ENCODE results near the gene AMN.

Gene AMN

GRCh38 chr14:102957222-102957621 is 34.8 kb downstream of the AMN start:
- TF ChIP-seq GATA1 (IDR thresholded peaks at IDR 0.05; ENCODE audit: low read depth, low read length) (no peak), POLR2A (IDR thresholded peaks at IDR 0.05; ENCODE audit: low read length) (no peak)
- no peak for DNase-seq

DNA sequence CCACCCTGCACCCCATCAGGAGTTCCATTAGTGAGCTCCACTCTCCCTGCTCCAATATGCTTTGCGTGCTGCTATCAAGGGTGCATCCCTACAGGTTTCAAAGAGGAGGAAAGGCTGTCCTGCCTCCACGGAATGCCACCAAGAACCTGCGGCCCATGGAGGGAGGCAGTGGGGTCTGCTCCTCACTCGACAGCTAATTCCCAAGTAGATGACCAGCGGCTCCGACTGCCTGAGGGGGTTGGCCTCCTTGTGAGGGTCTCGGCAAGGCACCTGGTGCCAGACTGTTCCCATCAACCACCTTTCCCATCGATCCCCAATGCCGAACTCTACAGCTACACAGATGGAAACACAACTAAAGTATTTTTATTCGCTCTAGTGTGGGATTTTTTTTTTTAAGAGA is 36.0 kb downstream of the AMN start:
- TF ChIP-seq POLR2A (IDR thresholded peaks at IDR 0.05; ENCODE audit: low read length) = no peak
- TF ChIP-seq GATA1 (IDR thresholded peaks at IDR 0.05; ENCODE audit: low read depth, low read length) = no peak
- no peak for DNase-seq

DNA sequence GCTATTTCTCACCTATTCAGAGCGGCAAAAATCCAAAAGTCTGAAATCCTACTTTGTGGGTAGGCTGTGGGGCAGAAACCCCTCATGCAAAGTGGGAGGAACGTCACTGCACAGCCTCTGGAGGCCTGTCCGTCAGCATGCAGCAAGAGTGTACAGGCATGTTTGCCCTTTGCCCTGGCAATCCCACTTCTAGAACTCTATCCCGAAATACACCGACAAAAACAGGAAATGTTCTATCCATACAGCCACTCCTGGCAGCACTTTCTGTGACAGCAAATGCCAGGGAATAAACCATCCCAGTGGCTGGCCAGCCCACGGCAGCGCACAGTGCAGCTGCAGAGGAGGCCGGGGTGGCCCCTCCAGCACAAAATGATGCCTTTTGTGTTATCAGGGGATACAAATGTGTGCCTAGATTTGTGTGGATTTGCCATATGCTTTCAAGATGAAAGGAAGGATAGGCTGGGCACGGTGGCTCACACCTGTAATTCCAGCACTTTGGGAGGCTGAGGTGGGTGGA is 39.7 kb downstream of the AMN start:
- DNase-seq = no peak
- no peak for TF ChIP-seq POLR2A (IDR thresholded peaks at IDR 0.05; ENCODE audit: low read length)

GRCh38 chr14:102964152-102964730 is 41.8 kb downstream of the AMN start:
- TF ChIP-seq POLR2A (IDR thresholded peaks at IDR 0.05; ENCODE audit: low read length) (no peak), GATA1 (IDR thresholded peaks at IDR 0.05; ENCODE audit: low read depth, low read length) (no peak)
- no peak for DNase-seq

DNA sequence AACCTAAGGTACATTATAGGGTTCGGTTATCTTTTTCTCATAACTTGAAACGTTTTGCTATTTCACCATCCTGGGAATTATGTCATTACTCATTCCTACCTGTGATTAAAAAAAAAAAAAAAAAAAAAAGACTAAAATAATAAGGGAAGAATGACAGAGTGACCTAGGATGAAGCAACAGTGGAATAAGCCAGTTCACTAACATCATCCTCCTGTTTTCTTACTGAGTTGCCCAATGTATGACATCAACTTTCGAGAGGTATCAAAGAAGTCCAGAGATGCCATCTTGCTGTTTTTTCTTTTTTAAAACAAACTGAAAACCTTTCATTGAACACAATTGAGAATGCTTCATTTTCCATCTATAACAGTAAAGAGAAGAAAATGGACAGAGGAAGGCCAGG is 42.8 kb downstream of the AMN start:
- DNase-seq = no peak
- TF ChIP-seq GATA1 (IDR thresholded peaks at IDR 0.05; ENCODE audit: low read depth, low read length) (no peak), POLR2A (IDR thresholded peaks at IDR 0.05; ENCODE audit: low read length) (no peak)

- no peak for DNase-seq
- TF ChIP-seq POLR2A (IDR thresholded peaks at IDR 0.05; ENCODE audit: low read length) = no peak
- TF ChIP-seq GATA1 (IDR thresholded peaks at IDR 0.05; ENCODE audit: low read depth, low read length) = no peak
These were observed 43.6 kb downstream of the AMN start for GRCh38 chr14:102965971-102966655.

DNA sequence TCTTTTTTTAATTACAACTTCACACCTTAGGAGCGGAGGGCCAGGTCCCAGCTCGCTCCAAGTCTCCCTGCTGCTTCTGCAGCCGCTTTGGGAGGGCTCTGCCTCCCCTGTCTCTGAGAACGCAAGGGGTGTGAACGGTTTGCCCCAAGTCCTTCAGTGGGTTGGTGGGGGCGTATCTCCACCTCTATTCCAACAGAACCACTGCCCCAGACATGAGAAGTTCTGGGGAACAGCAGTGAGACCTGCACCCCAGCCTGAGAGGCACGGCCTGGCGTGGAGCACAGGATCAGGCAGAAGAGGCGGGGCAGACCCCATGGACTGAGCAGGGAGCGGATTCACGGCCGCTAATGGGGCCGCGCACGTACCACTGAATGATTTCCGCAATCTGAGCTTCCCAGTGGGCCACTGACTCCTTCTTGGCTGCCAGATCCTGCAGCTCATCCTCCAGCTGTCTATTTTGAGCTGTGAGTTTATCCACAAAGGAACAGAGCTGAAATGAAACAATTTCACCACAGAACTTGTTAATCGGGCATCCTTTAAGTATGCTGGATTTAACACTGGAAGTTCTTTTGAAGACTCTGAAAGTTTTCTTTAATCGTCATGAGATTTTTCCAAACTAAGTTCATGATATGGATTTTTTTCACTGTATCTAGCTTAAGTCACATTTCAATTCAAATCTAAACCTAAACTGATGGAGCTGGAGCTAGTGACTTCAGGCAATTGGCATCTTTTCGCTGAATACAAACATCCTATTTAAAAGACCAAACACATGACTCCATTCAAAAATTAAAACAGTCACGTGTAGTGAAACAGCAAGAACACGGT is 44.4 kb downstream of the AMN start:
- no peak for DNase-seq
- TF ChIP-seq GATA1 (IDR thresholded peaks at IDR 0.05; ENCODE audit: low read depth, low read length) (no peak), POLR2A (IDR thresholded peaks at IDR 0.05; ENCODE audit: low read length) (no peak)

DNA sequence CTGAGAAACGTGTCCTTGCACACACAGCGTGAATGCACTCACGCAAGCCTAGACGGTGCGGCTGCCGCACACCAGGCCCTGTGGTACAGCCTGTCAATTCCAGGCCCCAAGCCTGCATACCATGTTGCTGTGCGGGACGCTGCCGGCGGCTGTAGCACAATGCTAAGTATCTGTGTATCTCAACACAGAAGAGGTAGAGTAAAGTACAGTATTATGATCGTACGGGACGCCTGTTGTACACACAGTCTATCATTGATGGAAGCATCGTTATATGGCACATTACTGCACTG is 45.0 kb downstream of the AMN start:
- TF ChIP-seq GATA1 (IDR thresholded peaks at IDR 0.05; ENCODE audit: low read depth, low read length) (no peak), POLR2A (IDR thresholded peaks at IDR 0.05; ENCODE audit: low read length) (no peak)
- DNase-seq = no peak

GRCh38 chr14:102968306-102968705 is 45.8 kb downstream of the AMN start:
- DNase-seq = no peak
- TF ChIP-seq GATA1 (IDR thresholded peaks at IDR 0.05; ENCODE audit: low read depth, low read length) = no peak
- no peak for TF ChIP-seq POLR2A (IDR thresholded peaks at IDR 0.05; ENCODE audit: low read length)

DNA sequence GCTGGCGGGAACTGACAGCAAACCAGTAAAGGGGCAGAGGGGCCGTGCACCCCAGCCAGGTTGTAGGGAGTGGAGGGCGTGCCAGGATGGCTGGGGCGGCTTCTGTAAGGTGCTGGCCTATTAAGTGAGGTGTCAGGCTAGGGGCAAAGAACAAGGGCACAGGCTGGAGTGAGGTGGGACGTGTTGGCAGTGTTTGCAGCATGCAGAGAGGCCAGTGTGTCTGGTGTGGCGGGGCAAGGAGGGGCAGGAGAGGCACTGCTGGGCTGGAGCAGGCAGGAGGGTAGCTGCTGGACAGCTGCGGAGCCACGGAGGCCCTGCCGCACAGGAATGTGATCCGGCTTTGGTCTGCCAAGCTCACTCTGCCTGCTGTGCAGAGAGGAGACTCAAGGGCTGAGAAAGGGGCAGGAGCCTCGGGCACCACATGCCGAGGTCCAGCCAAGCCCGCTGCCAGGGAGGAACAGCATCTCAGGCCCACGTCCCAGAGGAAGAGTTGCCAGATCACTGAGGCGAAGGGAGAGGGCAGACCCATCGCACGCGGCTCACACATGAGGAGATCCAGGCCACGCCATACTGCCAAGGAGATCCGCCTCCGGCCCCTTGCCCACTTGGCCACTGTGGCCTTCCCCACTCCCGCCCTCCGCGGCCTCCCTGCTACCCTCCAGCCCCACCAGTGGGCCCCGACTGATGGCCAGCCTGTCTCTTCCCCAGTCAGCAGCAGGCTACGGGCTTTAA is 46.8 kb downstream of the AMN start:
- no peak for DNase-seq
- TF ChIP-seq GATA1 (IDR thresholded peaks at IDR 0.05; ENCODE audit: low read depth, low read length) (no peak), POLR2A (IDR thresholded peaks at IDR 0.05; ENCODE audit: low read length) (no peak)

- no peak for TF ChIP-seq POLR2A (IDR thresholded peaks at IDR 0.05; ENCODE audit: low read length)
- TF ChIP-seq GATA1 (IDR thresholded peaks at IDR 0.05; ENCODE audit: low read depth, low read length) = no peak
- DNase-seq = no peak
These were observed 47.4 kb downstream of the AMN start for GRCh38 chr14:102969901-102970300.

- DNase-seq = no peak
- TF ChIP-seq GATA1 (IDR thresholded peaks at IDR 0.05; ENCODE audit: low read depth, low read length) = no peak
- no peak for TF ChIP-seq POLR2A (IDR thresholded peaks at IDR 0.05; ENCODE audit: low read length)
These were observed 48.0 kb downstream of the AMN start for GRCh38 chr14:102970496-102970895.

DNA sequence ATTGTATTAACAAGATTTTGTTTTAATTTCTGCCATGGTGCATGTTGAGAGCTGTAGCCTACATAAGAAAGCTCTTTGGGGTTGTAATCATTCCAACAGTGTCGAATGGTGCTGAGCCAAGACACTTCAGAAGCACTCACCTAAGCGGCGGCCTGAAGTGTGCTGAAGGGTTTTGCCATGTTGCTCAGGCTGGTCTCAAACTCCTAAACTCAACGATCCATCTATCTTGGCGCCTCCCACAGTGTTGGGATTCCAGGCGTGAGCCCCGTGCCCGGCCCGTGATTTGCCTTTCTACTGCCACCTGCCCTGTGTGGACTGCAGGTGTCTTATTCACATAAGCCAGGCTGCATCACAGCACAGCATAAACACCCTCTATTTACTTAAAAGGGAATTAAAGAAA is 48.9 kb downstream of the AMN start:
- DNase-seq = no peak
- TF ChIP-seq GATA1 (IDR thresholded peaks at IDR 0.05; ENCODE audit: low read depth, low read length) (no peak), POLR2A (IDR thresholded peaks at IDR 0.05; ENCODE audit: low read length) (no peak)

Measured in erythroblast (primary cell).